Ascending aorta (tissue), 2 donors: ENCODE data around the gene FNDC4. TPM values are rescaled to one million over a fixed set of nuclear protein-coding genes. Genes with fewer than 3 reads are reported as not detected.

Source experiments
- DNase-seq, 2 donors: peaks; one replicate each; pipeline ENCODE4 v3.0.0-alpha.2; 2019; ENCODE audit warnings: low spot score in 2 of 2
- H3K27ac ChIP-seq, 2 donors: fragments of 200-600 bp; sonication (generic); one replicate each; pipeline ENCODE4 v1.5.1; 2016 to 2017; ENCODE audit warnings: mild to moderate bottlenecking in 1 of 2
- H3K27me3 ChIP-seq: fragments of 200-600 bp; sonication (generic); one replicate; pipeline ENCODE4 v1.5.1; 2017
- H3K36me3 ChIP-seq, 2 donors: fragments of 200-600 bp; sonication (generic); one replicate each; pipeline ENCODE4 v1.5.1; 2016
- H3K4me1 ChIP-seq, 2 donors: fragments of 200-600 bp; sonication (generic); one replicate each; pipeline ENCODE4 v1.5.1; 2016 to 2017; ENCODE audit warnings: mild to moderate bottlenecking in 1 of 2
- H3K4me3 ChIP-seq, 2 donors: fragments of 200-600 bp; sonication (generic); one replicate each; pipeline ENCODE4 v1.5.1; 2016 to 2017; ENCODE audit warnings: mild to moderate bottlenecking in 1 of 2
- H3K9me3 ChIP-seq, 2 donors: fragments of 200-600 bp; sonication (generic); one replicate each; pipeline ENCODE4 v1.5.1; 2016
- CTCF ChIP-seq, 3 experiments: fragments of 200-600 bp in 2 of 3; fragments of 450-650 bp in 1 of 3; sonication (generic) in 2 of 3; IDR thresholded peaks; one replicate each; pipeline ENCODE4 v1.5.1; 2016 to 2019; ENCODE audit warnings: antibody characterized with exemption in 3 of 3, mild to moderate bottlenecking in 1 of 3, moderate library complexity in 1 of 3
- intact Hi-C: fragments of 100-400 bp; cut with DNase I; formaldehyde crosslinking; loops from one replicate; pipeline ENCODE4 v1.15.1; 2023
- total RNA-seq: library from RNA; depleted of rRNA; stranded (reverse); fragments of >200 nt; gene quantifications from one replicate; pipeline ENCODE4 v1.1.0, GENCODE V29; 2016

The FNDC4 gene
- total RNA-seq, 1 donor from 2014 or later, result 18.1 TPM

- H3K9me3 ChIP-seq, result no peaks in the 10 kb centered on the region
- peak; percentile 97 to 99 for DNase-seq
- peak within 1 kb of the TSS; percentile 69 to 77 for H3K27ac ChIP-seq
- H3K4me1 ChIP-seq, result peaks cover 0 to 14% of the 10 kb centered on the region in 2 donors
- intact Hi-C loops, result loop anchor here (1.0 to 10.0 kb wide), 6 partner anchors 61 to 355 kb away; partner anchors contain the start of genes CCDC121, EIF2B4, GPN1 and NRBP1
- no peaks in the 10 kb centered on the region for H3K27me3 ChIP-seq
- H3K4me3 ChIP-seq, result peak within 1 kb of the TSS; percentile 54 to 73
- no peak for TF ChIP-seq CTCF (IDR thresholded peaks at IDR 0.05)
- peaks cover 3 to 6% of the 10 kb centered on the region in 2 donors for H3K36me3 ChIP-seq
Observed at GRCh38 chr2:27489498-27490397, 5.3 kb downstream of the FNDC4 start, which contains the start of gene IFT172. Gene IFT172, minus strand, starts transcription at chr2:27489743. Its CDS starts 90 bp downstream, at chr2:27489653.

GRCh38 chr2:27489118-27489497 lies 5.9 kb downstream of the FNDC4 start:
- H3K36me3 ChIP-seq, result peaks cover 6 to 12% of the 10 kb centered on the region in 2 donors
- H3K27ac ChIP-seq, result peak overlapping the region; percentile 51 to 77
- TF ChIP-seq CTCF (IDR thresholded peaks at IDR 0.05), result no peak
- H3K4me1 ChIP-seq, result peaks cover 0 to 14% of the 10 kb centered on the region in 2 donors
- no peaks in the 10 kb centered on the region for H3K27me3 ChIP-seq
- no peaks in the 10 kb centered on the region for H3K9me3 ChIP-seq
- peak overlapping the region; percentile 54 to 73 for H3K4me3 ChIP-seq
- DNase-seq, result peak in 1 of 2 donors; percentile 66
- intact Hi-C loops, result loop anchor here (1.0 to 5.0 kb wide), 5 partner anchors 60 to 140 kb away; partner anchors contain the start of genes CCDC121, EIF2B4, GPN1 and NRBP1

GRCh38 chr2:27485496-27485895 lies 9.5 kb downstream of the FNDC4 start:
- intact Hi-C loops, result loop anchor here (5.0 kb wide), 1 partner anchor 113 kb away; the partner anchor contains the start of genes EIF2B4 and SNX17
- TF ChIP-seq CTCF (IDR thresholded peaks at IDR 0.05), result no peak

GRCh38 chr2:27471961-27472360 lies 23.0 kb downstream of the FNDC4 start:
- intact Hi-C loops, result no loop called here

More at GRCh38 chr2:27485496-27485895, 9.5 kb downstream of the FNDC4 start:
- H3K4me1 ChIP-seq, result peaks cover 0 to 11% of the 10 kb centered on the region in 2 donors
- no peaks in the 10 kb centered on the region for H3K27me3 ChIP-seq
- no peak overlapping the region for H3K27ac ChIP-seq
- H3K36me3 ChIP-seq, result peaks cover 27 to 36% of the 10 kb centered on the region in 2 donors
- H3K4me3 ChIP-seq, result no peak overlapping the region
- H3K9me3 ChIP-seq, result no peaks in the 10 kb centered on the region
- DNase-seq, result no peak

GRCh38 chr2:27464443-27464842 lies 30.6 kb downstream of the FNDC4 start:
- intact Hi-C loops, result no loop called here
- Histone ChIP-seq H3K9me3 (no peaks in the 10 kb centered on the region), H3K4me3 (no peak overlapping the region), H3K27me3 (no peaks in the 10 kb centered on the region), H3K27ac (no peak overlapping the region), H3K36me3 (peaks cover 18 to 30% of the 10 kb centered on the region in 2 donors), H3K4me1 (no peaks in the 10 kb centered on the region)
- DNase-seq, result no peak
- no peak for TF ChIP-seq CTCF (IDR thresholded peaks at IDR 0.05)

More at GRCh38 chr2:27471961-27472360, 23.0 kb downstream of the FNDC4 start:
- no peaks in the 10 kb centered on the region for H3K27me3 ChIP-seq
- H3K36me3 ChIP-seq, result peaks cover 32 to 54% of the 10 kb centered on the region in 2 donors
- H3K9me3 ChIP-seq, result no peaks in the 10 kb centered on the region
- TF ChIP-seq CTCF (IDR thresholded peaks at IDR 0.05), result no peak
- DNase-seq, result no peak
- no peak overlapping the region for H3K4me3 ChIP-seq
- no peaks in the 10 kb centered on the region for H3K4me1 ChIP-seq
- H3K27ac ChIP-seq, result no peak overlapping the region
